Midbrain (tissue), 1 donor: Measurements from ENCODE around the gene ITGAL.

Experiments used
- DNase-seq: peaks from one replicate; lab custom pipeline; 2025; lab: John Stamatoyannopoulos, UW

ITGAL gene

DNA sequence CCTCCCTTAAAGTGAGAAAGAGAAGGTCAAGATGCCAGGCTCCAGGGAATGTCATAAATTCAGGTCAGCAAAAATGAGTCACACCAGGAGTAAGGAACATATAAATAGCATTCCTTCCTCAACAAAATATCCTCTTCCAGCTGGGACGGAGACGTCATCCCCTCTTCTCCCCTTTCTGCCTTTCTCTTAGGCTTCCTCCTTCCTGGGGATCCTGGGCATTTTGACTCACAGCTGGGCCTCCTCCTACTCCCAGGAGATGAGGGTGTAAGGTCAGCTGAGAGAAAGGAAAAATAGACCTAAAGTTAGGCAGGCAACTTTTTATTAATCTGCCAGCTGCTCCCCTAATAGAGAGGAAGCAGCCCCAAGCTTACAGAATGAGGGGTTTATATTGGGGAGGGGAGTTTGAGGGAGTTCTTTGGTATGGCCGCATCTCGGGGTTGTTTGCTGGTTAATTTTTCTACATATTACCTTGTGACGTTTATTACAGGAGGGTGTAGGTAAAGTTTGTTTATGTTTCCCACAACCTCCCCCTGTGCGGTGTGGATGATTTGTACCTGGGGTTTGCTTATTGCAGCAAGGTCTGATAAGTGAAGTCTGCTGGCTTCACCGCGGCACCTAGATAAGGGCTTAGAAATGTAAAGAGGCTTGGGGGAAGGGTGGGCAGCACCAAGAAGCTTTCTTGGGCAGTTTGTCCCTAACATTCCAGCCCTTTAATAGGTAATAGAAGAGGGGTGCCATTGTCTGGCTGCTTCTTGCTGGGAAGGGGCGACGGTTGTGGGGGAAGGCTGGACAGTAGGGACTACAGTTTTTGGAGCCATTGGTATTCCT is 69.2 kb downstream of the ITGAL start:
- DNase-seq: no peak

GRCh38 chr16:30543067-30543466 is 70.5 kb downstream of the ITGAL start:
- DNase-seq: no peak

DNA sequence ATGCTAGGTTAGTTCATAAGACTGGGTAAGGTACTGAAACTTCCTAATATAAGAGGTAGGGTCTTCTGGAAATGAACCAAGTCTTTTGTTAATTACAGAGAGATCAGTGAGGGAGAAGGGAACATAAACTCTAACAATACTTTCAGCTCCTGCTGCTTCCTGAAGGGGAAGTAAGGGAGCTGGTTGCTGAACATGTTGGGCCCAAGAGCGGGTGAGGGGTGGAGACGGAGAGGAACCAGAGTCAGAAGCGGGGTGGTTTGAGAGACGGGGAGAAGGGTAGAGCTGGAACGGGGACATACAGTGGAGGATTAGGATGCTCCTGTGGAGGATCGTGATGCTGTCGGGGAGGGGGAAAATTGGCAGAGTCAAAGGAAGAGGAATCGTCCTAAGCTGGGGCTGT is 73.6 kb downstream of the ITGAL start:
- peak; percentile 1 for DNase-seq

GRCh38 chr16:30548416-30549253 is 76.1 kb downstream of the ITGAL start:
- no peak for DNase-seq

GRCh38 chr16:30551781-30552180 is 79.2 kb downstream of the ITGAL start:
- DNase-seq: no peak

DNA sequence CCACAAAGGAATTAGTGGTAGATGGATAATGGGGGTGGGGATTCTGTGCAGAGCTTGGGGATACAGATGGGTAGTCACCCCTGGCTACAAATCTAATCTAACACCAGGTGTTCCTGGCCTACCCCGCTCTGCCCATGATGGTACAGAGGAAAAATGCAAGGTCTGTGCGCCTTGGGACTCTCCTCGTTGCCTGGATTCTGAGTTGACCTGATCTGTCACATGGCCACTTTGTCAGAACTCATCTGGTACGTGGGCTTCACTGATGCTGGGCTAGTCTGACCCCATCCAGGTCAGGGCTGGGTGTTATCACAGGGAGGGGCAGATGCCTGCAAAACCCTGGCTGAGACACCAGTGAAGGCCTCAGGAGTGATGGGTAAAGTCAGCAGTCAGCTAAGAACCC is 80.4 kb downstream of the ITGAL start:
- DNase-seq: no peak

DNA sequence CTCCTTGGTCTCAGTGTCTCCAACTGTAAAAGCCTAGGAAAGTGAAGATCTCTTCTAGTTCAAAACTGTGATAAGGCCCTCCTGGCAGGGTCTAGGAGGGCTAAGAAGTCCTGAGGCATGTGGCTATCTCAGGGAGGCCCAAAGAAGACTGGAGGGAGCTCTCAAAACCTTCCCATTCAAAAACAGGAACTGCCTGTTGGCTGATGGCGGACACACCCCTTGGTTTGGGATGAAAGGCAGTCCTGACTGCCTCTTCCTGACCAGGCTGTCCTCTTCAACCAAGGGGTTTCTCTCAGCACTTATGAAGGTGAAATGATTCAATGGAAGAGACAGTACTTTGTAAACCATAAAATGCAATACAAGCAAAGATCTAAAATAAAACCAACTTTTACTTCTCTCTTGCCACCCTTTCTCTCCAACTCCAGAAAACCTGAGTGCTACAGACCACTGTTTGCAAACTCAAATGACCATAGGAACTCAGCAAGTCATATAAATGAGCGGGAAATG is 80.9 kb downstream of the ITGAL start:
- DNase-seq: no peak

- no peak for DNase-seq
Measured at GRCh38 chr16:30554557-30555314, 82.2 kb downstream of the ITGAL start.

- DNase-seq: no peak
Measured at GRCh38 chr16:30555315-30556124, 83.0 kb downstream of the ITGAL start.

DNA sequence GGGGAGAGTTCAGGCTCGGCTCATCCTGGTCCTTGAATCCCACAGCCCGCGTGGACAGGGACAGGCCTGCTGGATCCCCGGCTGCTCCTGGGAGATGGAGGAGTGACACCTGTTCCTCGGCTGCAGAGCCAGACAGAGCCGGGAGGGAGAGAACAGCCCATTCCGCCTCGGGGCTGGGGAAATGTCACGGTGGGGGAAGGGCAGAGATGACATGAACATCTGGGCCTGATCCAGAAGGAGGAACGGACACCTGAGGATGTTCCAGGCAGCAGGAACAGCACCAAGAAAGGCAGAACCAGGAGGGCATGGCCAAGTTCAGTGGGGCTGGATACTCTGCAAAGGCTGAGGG is 83.6 kb downstream of the ITGAL start:
- no peak for DNase-seq

DNA sequence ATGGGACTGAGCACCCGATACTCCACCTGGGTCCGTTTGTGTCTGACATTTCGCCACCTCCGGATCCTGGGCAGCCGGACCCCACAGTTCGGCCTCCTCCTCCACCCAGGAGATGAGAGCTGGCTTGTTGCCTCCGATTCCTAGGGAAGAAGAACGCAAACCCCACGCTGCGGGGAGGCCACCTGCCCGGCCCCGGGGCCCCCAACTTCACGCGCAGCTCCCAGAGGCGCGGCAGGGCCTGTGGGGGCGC is 85.1 kb downstream of the ITGAL start:
- DNase-seq: no peak

- DNase-seq: peak; percentile 99
Measured at GRCh38 chr16:30557957-30558788, 85.6 kb downstream of the ITGAL start, which contains the start of gene ZNF764. Gene ZNF764, minus strand, starts transcription at chr16:30558374. Its CDS starts 192 bp downstream, at chr16:30558182.

- no peak for DNase-seq
Measured at GRCh38 chr16:30558789-30559377, 86.3 kb downstream of the ITGAL start.

- DNase-seq: no peak
Measured at GRCh38 chr16:30559690-30560089, 87.1 kb downstream of the ITGAL start.

- no peak for DNase-seq
Measured at GRCh38 chr16:30561089-30561816, 88.7 kb downstream of the ITGAL start.

GRCh38 chr16:30562021-30562420 is 89.5 kb downstream of the ITGAL start:
- no peak for DNase-seq

DNA sequence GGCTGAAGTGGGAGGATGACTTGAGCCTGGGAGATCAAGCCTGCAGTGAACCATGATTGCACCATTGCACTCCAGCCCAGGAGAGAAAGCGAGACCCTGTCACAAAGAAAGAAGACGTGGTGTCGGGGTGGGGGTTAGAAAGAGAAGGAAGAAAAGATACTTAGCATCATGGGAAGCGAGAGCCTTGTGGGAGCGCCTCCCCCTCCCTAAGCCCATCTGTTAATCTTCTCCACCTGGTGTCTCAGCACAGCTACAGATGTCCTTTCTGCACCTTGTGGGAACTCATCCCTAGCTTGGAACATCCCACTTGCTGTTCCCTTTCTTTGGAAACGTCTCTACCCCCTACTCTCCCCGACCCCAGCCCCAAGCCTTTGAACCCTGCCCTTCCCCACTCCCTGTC is 93.0 kb downstream of the ITGAL start:
- DNase-seq: no peak

- DNase-seq: no peak
Measured at GRCh38 chr16:30565984-30566383, 93.4 kb downstream of the ITGAL start.

GRCh38 chr16:30566531-30566930 is 94.0 kb downstream of the ITGAL start:
- DNase-seq: no peak
